Nephron progenitor cell (in vitro differentiated cells): ENCODE data around the gene RPTOR.

Experiments used
- DNase-seq: peaks from one replicate; pipeline ENCODE4 v3.0.0; 2021
- H3K27ac Mint-ChIP-seq: 2 replicates; pipeline ENCODE4 v1.8.0; 2021; ENCODE audit warnings: mild to moderate bottlenecking, moderate library complexity, mixed read lengths
- H3K27me3 Mint-ChIP-seq: 2 replicates; pipeline ENCODE4 v1.8.0; 2021; ENCODE audit warnings: mild to moderate bottlenecking, low read depth, mixed read lengths; ENCODE audit not compliant: poor library complexity
- H3K36me3 Mint-ChIP-seq: 2 replicates; pipeline ENCODE4 v1.8.0; 2021; ENCODE audit warnings: low read depth, mixed read lengths
- H3K4me1 Mint-ChIP-seq: 2 replicates; pipeline ENCODE4 v1.8.0; 2021; ENCODE audit warnings: mixed read lengths
- H3K4me3 Mint-ChIP-seq: 2 replicates; pipeline ENCODE4 v1.8.0; 2021; ENCODE audit warnings: mild to moderate bottlenecking, moderate library complexity, mixed read lengths
- H3K9me3 Mint-ChIP-seq: 2 replicates; pipeline ENCODE4 v1.8.0; 2021; ENCODE audit warnings: mild to moderate bottlenecking, moderate library complexity, mixed read lengths
- CTCF ChIP-seq: fragments of 200-600 bp; sonication (generic); IDR thresholded peaks from 2 replicates; pipeline ENCODE4 v1.5.0; 2021; ENCODE audit warnings: antibody characterized with exemption

The RPTOR gene

GRCh38 chr17:80956321-80957190, 411.9 kb downstream of the RPTOR start:
- no peak overlapping the region for H3K27ac Mint-ChIP-seq

GRCh38 chr17:80957461-80957941, 412.9 kb downstream of the RPTOR start:
- no peak overlapping the region for H3K27ac Mint-ChIP-seq
- peaks cover 34% of the 10 kb centered on the region for H3K36me3 Mint-ChIP-seq
- TF ChIP-seq CTCF = no peak
- no peak overlapping the region for H3K4me3 Mint-ChIP-seq
- no peak for DNase-seq
- peaks cover 37% of the 10 kb centered on the region for H3K4me1 Mint-ChIP-seq
- peaks cover 10% of the 10 kb centered on the region for H3K9me3 Mint-ChIP-seq
- H3K27me3 Mint-ChIP-seq = no peaks in the 10 kb centered on the region

More at GRCh38 chr17:80956321-80957190, 411.9 kb downstream of the RPTOR start:
- TF ChIP-seq CTCF = no peak
- no peak for DNase-seq
- H3K27me3 Mint-ChIP-seq = no peaks in the 10 kb centered on the region
- H3K9me3 Mint-ChIP-seq = peaks cover 10% of the 10 kb centered on the region
- no peak overlapping the region for H3K4me3 Mint-ChIP-seq
- peaks cover 40% of the 10 kb centered on the region for H3K36me3 Mint-ChIP-seq
- H3K4me1 Mint-ChIP-seq = peaks cover 28% of the 10 kb centered on the region

DNA sequence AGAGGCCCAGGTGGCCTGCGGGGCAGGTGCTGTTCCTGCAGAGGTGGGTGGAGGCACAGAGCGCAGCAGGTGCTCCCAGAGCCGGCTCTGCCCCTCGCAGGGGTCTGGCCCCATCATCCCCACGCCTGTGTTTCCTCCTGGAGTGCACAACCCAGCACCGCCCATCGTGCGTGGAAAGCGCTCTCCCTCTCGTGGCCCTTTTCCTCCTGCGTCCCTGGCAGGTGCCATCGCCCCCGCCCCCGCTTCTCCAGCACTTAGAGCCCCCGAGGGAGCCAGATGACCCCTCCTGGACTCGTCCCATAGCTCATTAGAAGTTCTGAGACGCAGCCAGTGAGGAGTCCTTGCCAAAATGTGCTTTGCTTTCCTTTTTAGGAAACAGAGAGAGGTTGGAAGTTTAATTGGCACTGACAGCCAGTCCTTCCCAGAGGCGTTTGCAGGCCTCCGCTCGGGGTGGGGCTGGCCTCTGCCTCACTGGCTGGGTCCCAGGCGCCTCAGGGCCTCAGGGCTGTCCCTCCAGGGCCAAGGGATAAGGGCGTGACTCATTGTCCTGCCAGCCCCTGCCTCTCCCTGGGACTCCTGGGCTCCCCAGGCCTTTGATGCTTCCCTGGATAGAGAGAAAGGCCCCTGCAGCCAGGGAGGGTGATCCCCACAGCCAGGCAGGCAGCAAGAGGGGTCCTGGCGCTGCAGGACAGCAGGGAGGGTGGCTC, 414.8 kb downstream of the RPTOR start:
- Mint-ChIP-seq H3K36me3 (peaks cover 23% of the 10 kb centered on the region), H3K4me3 (no peak overlapping the region), H3K4me1 (peaks cover 46% of the 10 kb centered on the region), H3K9me3 (peaks cover 10% of the 10 kb centered on the region), H3K27ac (no peak overlapping the region), H3K27me3 (no peaks in the 10 kb centered on the region)
- no peak for DNase-seq
- no peak for TF ChIP-seq CTCF

GRCh38 chr17:80960037-80960796, 415.6 kb downstream of the RPTOR start:
- H3K9me3 Mint-ChIP-seq = peaks cover 3% of the 10 kb centered on the region

More at GRCh38 chr17:80960037-80960796, 415.6 kb downstream of the RPTOR start:
- Mint-ChIP-seq H3K4me3 (no peak overlapping the region), H3K27ac (no peak overlapping the region), H3K4me1 (peaks cover 47% of the 10 kb centered on the region), H3K36me3 (peaks cover 17% of the 10 kb centered on the region), H3K27me3 (no peaks in the 10 kb centered on the region)
- DNase-seq = no peak
- TF ChIP-seq CTCF = no peak
